ENCODE data around the gene SLBP. TPM values are rescaled to one million over a fixed set of nuclear protein-coding genes. Genes with fewer than 3 reads are reported as not detected.

SLBP gene
- total RNA-seq, 6 experiments from 2014 or later = 13.1 to 30.8 (median 14.7) TPM

- peaks cover 0 to 17% (median 3%) of the 10 kb centered on the region in 4 donors for H3K4me1 ChIP-seq
- 69% methylated on average over 4 of the region's 12 CpGs for whole genome bisulfite sequencing (ENCODE audit: insufficient coverage, low coverage, low lambda C conversion rate, missing lambda C conversion rate)
- intact Hi-C loops (cut with DNase I) = loop anchor here in 1 of 2 donors (5.0 to 10.0 kb wide), 2 partner anchors 67 to 159 kb away; no protein-coding TSS in a partner anchor
- no peaks in the 10 kb centered on the region for H3K27me3 ChIP-seq
- H3K36me3 ChIP-seq = peaks cover 0 to 1% (median 0%) of the 10 kb centered on the region in 4 donors
- H3K9me3 ChIP-seq = no peaks in the 10 kb centered on the region
- H3K27ac ChIP-seq = peak overlapping the region in 1 of 3 donors; percentile 61
- no peak overlapping the region for H3K4me3 ChIP-seq
- DNase-seq = no peak
- no peak for TF ChIP-seq POLR2A (IDR thresholded peaks at IDR 0.05)
- no peak for TF ChIP-seq CTCF (IDR thresholded peaks at IDR 0.05)
- ATAC-seq = no peak
Observed at GRCh38 chr4:1745697-1746096, 33.6 kb upstream of the SLBP start.

- ATAC-seq (peak; percentile 80 to 88 (median 86)), DNase-seq (peak; percentile 72 to 87 (median 86))
- peak overlapping the region; percentile 16 to 61 (median 33) for H3K27ac ChIP-seq
- no peak overlapping the region for H3K4me3 ChIP-seq
- no peaks in the 10 kb centered on the region for H3K27me3 ChIP-seq
- peaks cover 0 to 17% (median 3%) of the 10 kb centered on the region in 4 donors for H3K4me1 ChIP-seq
- peaks cover 0 to 1% (median 0%) of the 10 kb centered on the region in 4 donors for H3K36me3 ChIP-seq
- 34% methylated on average over 9 of the region's 13 CpGs for WGBS (ENCODE audit: insufficient coverage, low coverage, low lambda C conversion rate, missing lambda C conversion rate)
- intact Hi-C loops (cut with DNase I) = loop anchor here in 1 of 2 donors (5.0 to 10.0 kb wide), 2 partner anchors 67 to 160 kb away; no protein-coding TSS in a partner anchor
- TF ChIP-seq POLR2A (IDR thresholded peaks at IDR 0.05) (peak; percentile 15), CTCF (IDR thresholded peaks at IDR 0.05) (no peak)
- no peaks in the 10 kb centered on the region for H3K9me3 ChIP-seq
Observed at GRCh38 chr4:1745165-1745564, 33.0 kb upstream of the SLBP start.

- Histone ChIP-seq H3K36me3 (peaks cover 0 to 1% (median 0%) of the 10 kb centered on the region in 4 donors), H3K4me1 (peaks cover 0 to 17% (median 3%) of the 10 kb centered on the region in 4 donors)
- ATAC-seq = no peak
Observed at GRCh38 chr4:1744552-1744951, 32.4 kb upstream of the SLBP start.

GRCh38 chr4:1743975-1744374 is 31.9 kb upstream of the SLBP start:
- H3K9me3 ChIP-seq = no peaks in the 10 kb centered on the region
- WGBS (ENCODE audit: insufficient coverage, low coverage, low lambda C conversion rate, missing lambda C conversion rate) = no CpG with 5 or more reads among the region's 6 CpGs
- no peak overlapping the region for H3K4me3 ChIP-seq
- no peaks in the 10 kb centered on the region for H3K27me3 ChIP-seq
- peaks cover 0 to 1% (median 0%) of the 10 kb centered on the region in 4 donors for H3K36me3 ChIP-seq
- peak overlapping the region in 1 of 3 donors; percentile 61 for H3K27ac ChIP-seq
- DNase-seq = no peak
- intact Hi-C loops (cut with DNase I) = loop anchor here in 1 of 2 donors (10.0 kb wide), 1 partner anchor 161 kb away; no protein-coding TSS in a partner anchor
- TF ChIP-seq CTCF (IDR thresholded peaks at IDR 0.05) (no peak), POLR2A (IDR thresholded peaks at IDR 0.05) (no peak)
- peaks cover 0 to 17% (median 3%) of the 10 kb centered on the region in 4 donors for H3K4me1 ChIP-seq
- no peak for ATAC-seq

More at GRCh38 chr4:1744552-1744951, 32.4 kb upstream of the SLBP start:
- intact Hi-C loops (cut with DNase I) = loop anchor here in 1 of 2 donors (10.0 kb wide), 1 partner anchor 160 kb away; no protein-coding TSS in a partner anchor
- WGBS (ENCODE audit: insufficient coverage, low coverage, low lambda C conversion rate, missing lambda C conversion rate) = 79% methylated on average over 2 of the region's 14 CpGs
- H3K9me3 ChIP-seq = no peaks in the 10 kb centered on the region
- TF ChIP-seq CTCF (IDR thresholded peaks at IDR 0.05) (no peak), POLR2A (IDR thresholded peaks at IDR 0.05) (no peak)
- H3K27me3 ChIP-seq = no peaks in the 10 kb centered on the region
- no peak overlapping the region for H3K4me3 ChIP-seq
- no peak for DNase-seq
- H3K27ac ChIP-seq = peak overlapping the region; percentile 16 to 61 (median 33)
